ENCODE measurements around the gene SHC3.

GRCh38 chr9:89116064-89116804, 62.4 kb downstream of the SHC3 start:
- TF ChIP-seq, protein P1, sequence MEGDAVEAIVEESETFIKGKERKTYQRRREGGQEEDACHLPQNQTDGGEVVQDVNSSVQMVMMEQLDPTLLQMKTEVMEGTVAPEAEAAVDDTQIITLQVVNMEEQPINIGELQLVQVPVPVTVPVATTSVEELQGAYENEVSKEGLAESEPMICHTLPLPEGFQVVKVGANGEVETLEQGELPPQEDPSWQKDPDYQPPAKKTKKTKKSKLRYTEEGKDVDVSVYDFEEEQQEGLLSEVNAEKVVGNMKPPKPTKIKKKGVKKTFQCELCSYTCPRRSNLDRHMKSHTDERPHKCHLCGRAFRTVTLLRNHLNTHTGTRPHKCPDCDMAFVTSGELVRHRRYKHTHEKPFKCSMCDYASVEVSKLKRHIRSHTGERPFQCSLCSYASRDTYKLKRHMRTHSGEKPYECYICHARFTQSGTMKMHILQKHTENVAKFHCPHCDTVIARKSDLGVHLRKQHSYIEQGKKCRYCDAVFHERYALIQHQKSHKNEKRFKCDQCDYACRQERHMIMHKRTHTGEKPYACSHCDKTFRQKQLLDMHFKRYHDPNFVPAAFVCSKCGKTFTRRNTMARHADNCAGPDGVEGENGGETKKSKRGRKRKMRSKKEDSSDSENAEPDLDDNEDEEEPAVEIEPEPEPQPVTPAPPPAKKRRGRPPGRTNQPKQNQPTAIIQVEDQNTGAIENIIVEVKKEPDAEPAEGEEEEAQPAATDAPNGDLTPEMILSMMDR (conservative IDR thresholded peaks at IDR 0.05 in 1 of 2, IDR thresholded peaks at IDR 0.05 in 1 of 2; ENCODE audit: extremely low read depth in 1 of 2, insufficient read depth in 1 of 2, low read depth in 1 of 2, low read length in 2 of 2) = no peak
- no peak for TF ChIP-seq EZH2 (IDR thresholded peaks at IDR 0.05; ENCODE audit: borderline replicate concordance, low read length)

All from mammary epithelial cell (primary cell).